Lower lobe of right lung (tissue), 2 donors: ENCODE results near the gene TJP2. TPM values are rescaled to one million over a fixed set of nuclear protein-coding genes. Genes with fewer than 3 reads are reported as not detected.

ENCODE experiments used
- ATAC-seq, 2 donors: fragments of 200-7000 bp; cut with Tn5 transposase; one replicate each; pipeline ENCODE4 v1.9.1; 2020 to 2022; ENCODE audit warnings: mild to moderate bottlenecking in 2 of 2, moderate library complexity in 2 of 2
- DNase-seq: peaks from one replicate; pipeline ENCODE4 v3.0.0-alpha.2; 2020
- H3K27ac ChIP-seq: fragments of 200-600 bp; one replicate; pipeline ENCODE4 v1.8.0; 2022
- H3K27me3 ChIP-seq: fragments of 200-600 bp; one replicate; pipeline ENCODE4 v1.8.0; 2022; ENCODE audit warnings: low read depth
- H3K36me3 ChIP-seq: fragments of 200-600 bp; one replicate; pipeline ENCODE4 v1.8.0; 2022; ENCODE audit warnings: mild to moderate bottlenecking
- H3K4me1 ChIP-seq: fragments of 200-600 bp; one replicate; pipeline ENCODE4 v1.8.0; 2022
- H3K4me3 ChIP-seq: fragments of 200-600 bp; one replicate; pipeline ENCODE4 v1.8.0; 2022; ENCODE audit warnings: mild to moderate bottlenecking
- H3K9me3 ChIP-seq: fragments of 200-600 bp; one replicate; pipeline ENCODE4 v1.8.0; 2022
- CTCF ChIP-seq: fragments of 200-600 bp; IDR thresholded peaks from one replicate; pipeline ENCODE4 v1.8.0; 2022; ENCODE audit warnings: antibody characterized with exemption, mild to moderate bottlenecking
- intact Hi-C: fragments of 100-400 bp; cut with DNase I; formaldehyde crosslinking; loops from one replicate; pipeline ENCODE4 v1.11.0; 2022
- total RNA-seq: library from RNA; stranded (reverse); fragmentation: NEBNext Ultra II Directional; extraction: Animal tissue kit (Norgen Biotek cat#: 25700); gene quantifications from one replicate; pipeline ENCODE4 v1.2.1, GENCODE V29; 2021
- donor health status: DM: no; HTN: yes; CAD: no; lungs with severe emphysema.

The TJP2 gene
- total RNA-seq, 1 donor from 2014 or later = 124 TPM

GRCh38 chr9:69179037-69179436, 5.0 kb downstream of the TJP2 start:
- Histone ChIP-seq H3K36me3 (no peaks in the 10 kb centered on the region), H3K27ac (no peak overlapping the region), H3K4me1 (peaks cover 74% of the 10 kb centered on the region), H3K27me3 (no peaks in the 10 kb centered on the region), H3K9me3 (no peaks in the 10 kb centered on the region), H3K4me3 (no peak overlapping the region)
- intact Hi-C loops = no loop called here
- TF ChIP-seq CTCF = no peak
- DNase-seq (no peak), ATAC-seq (no peak)

GRCh38 chr9:69180200-69180599, 6.1 kb downstream of the TJP2 start:
- no peak for DNase-seq
- Histone ChIP-seq H3K36me3 (no peaks in the 10 kb centered on the region), H3K4me1 (peaks cover 67% of the 10 kb centered on the region), H3K9me3 (no peaks in the 10 kb centered on the region), H3K27ac (peak overlapping the region; percentile 54), H3K27me3 (no peaks in the 10 kb centered on the region), H3K4me3 (no peak overlapping the region)
- intact Hi-C loops = no loop called here
- no peak for ATAC-seq
- TF ChIP-seq CTCF = no peak

- no peaks in the 10 kb centered on the region for H3K36me3 ChIP-seq
- peak overlapping the region; percentile 54 for H3K27ac ChIP-seq
- TF ChIP-seq CTCF = no peak
- peaks cover 63% of the 10 kb centered on the region for H3K4me1 ChIP-seq
- no peak overlapping the region for H3K4me3 ChIP-seq
- no peaks in the 10 kb centered on the region for H3K9me3 ChIP-seq
- ATAC-seq (peak; percentile 80 to 84), DNase-seq (no peak)
- H3K27me3 ChIP-seq = no peaks in the 10 kb centered on the region
- intact Hi-C loops = no loop called here
Observed at GRCh38 chr9:69180670-69181069, 6.6 kb downstream of the TJP2 start.

GRCh38 chr9:69181908-69182353, 7.9 kb downstream of the TJP2 start:
- H3K9me3 ChIP-seq = no peaks in the 10 kb centered on the region
- H3K27me3 ChIP-seq = no peaks in the 10 kb centered on the region
- intact Hi-C loops = no loop called here
- no peak for TF ChIP-seq CTCF
- H3K4me3 ChIP-seq = no peak overlapping the region
- peak overlapping the region; percentile 56 for H3K27ac ChIP-seq
- H3K4me1 ChIP-seq = peaks cover 61% of the 10 kb centered on the region
- DNase-seq = no peak
- ATAC-seq = peak; percentile 28 to 55
- H3K36me3 ChIP-seq = no peaks in the 10 kb centered on the region

GRCh38 chr9:69184266-69184665, 10.2 kb downstream of the TJP2 start:
- H3K4me1 ChIP-seq = peaks cover 66% of the 10 kb centered on the region
- no peak for ATAC-seq
- TF ChIP-seq CTCF = no peak
- H3K27ac ChIP-seq = no peak overlapping the region
- H3K4me3 ChIP-seq = no peak overlapping the region
- no peaks in the 10 kb centered on the region for H3K9me3 ChIP-seq
- no peaks in the 10 kb centered on the region for H3K27me3 ChIP-seq
- H3K36me3 ChIP-seq = no peaks in the 10 kb centered on the region
- intact Hi-C loops = no loop called here
- no peak for DNase-seq
